SKM-1 treated with dmso at 0.1 percent for 144 hours (cell line): ENCODE results near the gene NPHP1.
"Not testable (repeated sequence)": the region's sequence is repeated elsewhere in the genome, so short reads cannot be mapped to it uniquely, and the experiment has no call there.

Source experiments
- DNase-seq: peaks from one replicate; lab custom pipeline; 2025; ENCODE audit not compliant: unreplicated experiment; lab: John Stamatoyannopoulos, UW

Gene NPHP1

DNA sequence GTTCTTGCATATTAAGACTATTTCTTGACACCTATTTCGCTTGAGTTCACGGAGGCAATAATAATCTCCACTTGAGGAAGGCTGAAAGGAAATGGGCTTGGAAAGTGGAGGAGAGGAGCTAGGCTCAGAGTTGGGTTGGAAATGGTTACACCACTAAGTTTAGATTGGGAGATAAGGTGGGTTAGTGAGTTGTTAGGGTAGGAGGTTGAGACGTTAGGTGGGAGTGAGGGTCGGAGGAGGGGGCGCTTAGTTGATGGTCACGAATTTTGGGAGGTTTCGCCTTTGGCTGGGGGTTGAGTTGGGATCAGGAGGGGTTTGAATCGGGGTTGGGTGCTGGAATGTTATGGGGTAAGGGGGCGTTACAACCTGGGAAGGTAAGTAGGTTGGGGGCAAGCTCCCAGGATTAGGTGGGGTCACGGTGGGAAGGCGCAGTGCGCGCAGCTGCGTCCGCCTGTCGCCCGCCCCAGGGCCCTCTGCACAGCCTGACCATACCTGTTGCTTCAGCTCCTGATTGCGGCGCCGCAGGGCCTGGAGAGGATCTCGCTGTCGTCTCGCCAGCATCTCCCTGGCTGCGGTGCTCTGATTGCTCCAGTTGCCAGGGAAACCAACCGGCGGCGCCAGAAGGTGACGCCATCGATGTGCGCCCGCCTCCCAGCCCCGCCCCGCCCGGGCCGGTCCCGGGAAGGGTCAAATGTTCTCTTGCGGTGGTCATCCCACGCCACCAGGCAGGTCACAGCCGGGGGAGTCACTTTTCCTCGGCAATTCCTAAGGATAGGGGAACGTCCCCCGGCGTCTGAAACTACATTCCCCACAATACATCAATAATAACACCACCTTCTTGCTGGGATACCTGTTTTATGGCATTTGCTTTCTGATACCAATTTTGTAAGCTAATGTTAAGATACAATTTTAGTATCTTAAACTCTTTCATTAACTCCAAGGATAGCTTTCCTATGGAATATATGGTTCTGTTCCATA lies at the start of gene NPHP1:
Gene NPHP1 (minus strand): TSS at position 606 of the 978 bp plus-strand sequence. CDS start 45 bp downstream, at position 561.
- peak; percentile 67 for DNase-seq

DNA sequence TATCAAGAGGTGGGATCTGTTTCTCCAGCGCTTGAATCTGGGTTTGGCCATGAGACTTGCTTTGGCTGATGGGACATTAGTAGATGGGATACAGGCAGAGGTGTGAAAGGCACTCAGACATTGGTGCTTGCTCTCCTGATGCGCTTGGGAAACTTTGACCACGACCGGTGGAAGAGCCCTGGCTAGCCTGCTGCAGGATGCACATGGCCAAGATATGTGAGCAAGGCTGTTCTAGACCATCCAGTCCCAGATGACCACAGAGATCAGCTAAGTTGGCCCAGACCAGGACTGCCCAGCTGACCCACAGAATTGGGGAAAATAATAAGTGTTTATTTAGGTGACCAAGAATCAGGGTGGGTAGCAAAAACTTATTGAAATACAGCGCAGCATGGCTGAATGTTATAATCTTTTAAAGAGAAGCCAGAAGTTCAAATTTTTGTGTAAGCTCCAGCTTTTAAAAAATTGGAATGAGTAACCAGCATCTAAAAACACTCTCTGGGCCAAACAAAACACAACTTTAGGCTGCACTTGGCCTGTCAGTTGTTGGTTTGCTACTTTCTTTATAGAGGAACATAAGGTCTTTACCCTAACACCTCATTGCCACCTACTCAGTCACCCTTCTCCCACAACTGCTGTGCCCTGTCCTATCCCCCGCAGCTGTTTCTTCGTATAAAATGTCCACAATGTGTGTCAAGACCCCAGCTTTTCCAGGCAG lies 43.4 kb upstream of the NPHP1 start:
- DNase-seq = not testable (repeated sequence)

DNA sequence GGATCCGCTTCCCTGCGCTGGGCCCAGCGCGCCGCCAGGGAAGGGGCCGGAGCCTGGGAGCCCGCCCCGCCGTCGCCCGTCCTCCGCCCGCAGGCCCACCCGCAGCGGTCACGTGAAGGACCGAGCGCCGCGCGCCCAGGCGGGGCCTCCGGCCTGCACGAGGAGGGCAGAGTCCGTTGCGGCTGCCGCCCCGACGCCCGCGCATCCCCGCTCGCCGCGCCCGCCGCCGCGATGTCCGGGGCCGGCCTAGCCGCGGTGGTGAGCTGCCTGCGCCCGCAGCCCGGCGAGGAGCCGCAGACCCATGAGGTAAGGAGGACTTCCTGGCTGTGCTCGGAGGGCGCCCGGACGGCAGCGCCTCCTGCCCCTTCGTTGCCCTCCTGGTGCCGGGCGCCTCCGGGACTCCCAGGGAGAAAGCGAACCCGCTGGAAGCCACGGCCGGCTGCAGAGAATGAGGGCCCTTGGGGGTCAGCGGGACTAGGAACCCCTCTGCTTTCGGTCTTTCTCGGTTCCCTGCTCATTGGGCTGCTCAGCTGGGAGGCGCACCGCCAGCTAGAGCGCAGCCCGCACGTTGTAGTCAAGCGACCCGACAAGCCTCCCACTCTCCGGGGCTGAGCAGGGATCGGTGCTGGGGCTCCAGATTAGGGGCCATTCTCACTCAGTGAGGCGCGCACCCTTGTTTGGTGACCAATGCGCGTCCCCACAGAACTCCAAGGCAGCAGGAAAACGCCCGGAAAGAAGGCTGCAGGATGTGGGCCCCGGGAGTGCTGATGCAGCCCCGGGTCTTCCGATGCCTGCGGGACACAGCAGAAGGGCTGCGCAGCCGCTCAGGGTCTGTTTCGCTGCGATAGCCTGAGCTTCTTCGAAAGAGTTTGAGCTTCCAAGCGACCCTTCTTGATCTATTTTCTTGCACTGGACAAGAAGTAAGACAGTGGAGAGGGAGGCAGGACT lies 40.9 kb upstream of the NPHP1 start:
- DNase-seq = not testable (repeated sequence)

DNA sequence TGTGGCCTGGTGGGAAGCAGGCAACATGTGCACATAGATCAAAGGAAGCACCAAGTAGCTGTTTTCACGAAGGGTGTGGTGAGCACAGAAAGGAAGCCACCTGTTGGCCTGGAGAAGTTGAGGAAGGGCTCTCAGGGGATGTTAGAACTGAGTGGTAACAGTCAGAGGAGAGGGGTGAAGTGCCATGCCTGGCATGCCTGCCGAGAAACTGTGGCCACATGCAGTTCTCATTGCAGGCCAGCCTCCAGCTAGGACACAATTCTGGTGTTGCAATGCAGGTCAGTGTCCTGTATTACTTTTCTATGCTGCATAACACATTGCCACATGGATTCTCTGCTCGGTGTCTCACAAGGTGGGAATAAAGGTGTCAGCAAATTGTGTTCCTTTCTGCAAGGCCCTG lies 38.5 kb upstream of the NPHP1 start:
- DNase-seq = not testable (repeated sequence)

DNA sequence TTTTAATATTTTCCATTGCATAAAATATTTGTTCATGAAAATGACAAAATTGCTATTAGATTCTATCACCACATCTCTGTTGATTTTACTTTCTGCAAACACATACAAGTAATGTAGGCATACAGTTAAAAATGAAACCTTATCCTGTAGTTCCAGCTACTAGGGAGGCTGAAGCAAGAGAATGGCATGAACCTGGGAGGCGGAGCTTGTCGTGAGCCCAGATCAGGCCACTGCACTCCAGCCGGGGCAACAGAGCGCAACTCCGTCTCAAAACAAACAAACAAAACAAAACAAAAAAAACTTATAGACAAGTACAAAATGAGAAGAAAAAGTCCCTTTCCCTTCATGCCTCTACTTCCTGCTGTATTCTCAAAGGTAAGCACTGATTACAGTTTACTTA lies 29.7 kb upstream of the NPHP1 start:
- DNase-seq = not testable (repeated sequence)

DNA sequence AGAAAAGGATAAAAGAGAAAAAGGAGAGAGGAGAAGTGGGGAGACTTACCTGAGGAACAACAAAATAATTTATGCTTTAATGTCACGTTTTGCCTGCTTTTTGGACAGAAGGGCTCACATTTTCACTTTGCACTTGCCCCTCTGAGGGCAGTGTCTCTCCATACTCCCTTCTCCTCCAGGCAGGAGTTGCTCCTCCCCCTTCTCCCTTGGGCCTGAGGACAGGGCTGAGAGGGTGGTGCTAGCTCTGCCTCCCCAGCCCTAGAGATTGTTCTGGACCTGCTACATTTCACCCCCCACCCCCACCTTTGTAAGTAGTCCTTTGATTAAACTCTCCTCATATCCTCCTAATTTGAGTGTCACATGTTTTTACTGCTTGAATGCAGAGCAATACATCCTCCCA lies 25.1 kb upstream of the NPHP1 start:
- not testable (repeated sequence) for DNase-seq

DNA sequence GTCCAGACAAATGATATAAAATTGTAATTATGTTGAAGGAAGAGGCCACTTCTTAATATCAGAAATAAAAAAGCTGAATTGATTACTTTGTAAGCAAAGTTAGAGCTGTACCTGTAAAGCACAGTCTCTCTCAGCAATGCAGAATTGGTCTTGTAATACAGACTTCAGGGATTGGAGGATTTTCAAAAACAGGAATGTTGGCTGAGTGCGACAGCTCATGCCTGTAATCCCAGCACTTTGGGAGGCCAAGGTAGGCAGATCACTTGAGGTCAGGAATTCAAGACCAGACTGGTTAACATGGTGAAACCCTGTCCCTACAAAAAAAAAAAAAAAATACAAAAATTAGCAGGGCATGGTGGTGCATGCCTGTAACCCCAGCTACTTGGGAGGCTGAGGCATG lies 17.8 kb upstream of the NPHP1 start:
- DNase-seq = not testable (repeated sequence)

DNA sequence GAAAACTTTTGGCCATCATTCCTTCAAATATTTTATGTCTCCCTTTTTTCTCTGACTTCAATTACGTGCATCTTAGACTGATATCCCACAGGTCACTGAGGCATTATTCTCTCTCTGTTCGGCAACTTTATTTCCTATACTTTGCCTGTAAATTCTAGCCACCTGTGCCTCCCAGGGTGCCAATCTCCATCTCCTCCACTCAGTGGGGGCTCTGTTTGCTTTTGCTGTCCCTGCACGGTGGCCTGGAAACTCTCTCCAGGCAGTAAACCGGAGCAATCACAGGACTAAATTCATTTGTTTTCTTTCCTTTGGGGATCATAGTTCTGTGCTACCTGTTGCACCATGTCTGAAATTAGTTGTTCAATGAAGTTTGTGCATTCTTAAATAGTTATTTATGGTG lies 17.1 kb upstream of the NPHP1 start:
- DNase-seq = no peak

DNA sequence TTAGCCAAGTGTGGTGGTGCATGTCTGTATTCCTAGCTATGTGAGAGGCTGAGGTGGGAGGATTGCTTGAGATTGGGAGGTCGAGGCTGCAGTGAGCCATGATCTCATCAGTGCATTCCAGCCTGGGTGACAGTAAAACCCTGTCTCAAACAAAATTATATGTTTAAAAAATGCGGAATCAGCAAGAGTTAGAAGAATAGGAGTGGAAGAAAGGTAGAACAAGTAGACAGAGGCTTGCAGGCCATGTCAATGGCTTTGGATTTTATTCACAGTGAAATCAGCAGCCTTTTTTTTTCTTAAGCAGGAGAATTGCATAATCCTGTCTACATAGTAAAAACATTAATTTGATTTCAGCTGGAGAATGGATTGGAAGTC lies 15.4 kb upstream of the NPHP1 start:
- DNase-seq = no peak

DNA sequence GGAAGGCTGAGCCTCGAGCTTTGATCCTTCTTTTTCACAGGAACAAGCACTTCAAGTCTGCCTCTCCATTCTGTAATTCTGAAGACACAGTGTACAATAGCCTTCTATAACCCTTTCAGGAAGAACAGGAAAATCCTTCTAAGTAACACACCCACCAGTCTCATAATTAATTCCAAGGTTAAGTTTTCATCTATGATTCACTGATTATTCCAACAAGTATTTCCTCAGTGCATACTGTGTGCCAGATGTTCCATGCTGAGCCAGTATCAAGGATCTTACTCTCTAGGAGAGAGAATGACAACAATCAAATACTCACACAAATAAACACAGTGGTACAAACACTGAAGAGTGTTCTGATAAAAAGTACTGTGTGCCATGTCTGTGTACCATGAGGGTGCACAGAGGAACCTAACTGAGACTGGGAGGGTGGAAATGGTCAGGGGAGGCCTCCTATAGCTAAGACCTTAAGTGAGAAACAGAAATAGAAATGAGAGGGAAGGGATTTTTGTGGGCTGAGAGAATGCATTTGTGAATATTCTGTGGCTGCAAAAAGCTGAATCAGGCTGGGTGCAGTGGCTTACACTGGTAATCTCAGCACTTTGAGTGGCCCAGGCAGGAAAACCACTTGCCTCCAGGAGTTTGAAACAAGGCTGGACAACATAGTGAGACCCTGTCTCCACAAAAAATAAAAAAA lies 14.8 kb upstream of the NPHP1 start:
- no peak for DNase-seq

DNA sequence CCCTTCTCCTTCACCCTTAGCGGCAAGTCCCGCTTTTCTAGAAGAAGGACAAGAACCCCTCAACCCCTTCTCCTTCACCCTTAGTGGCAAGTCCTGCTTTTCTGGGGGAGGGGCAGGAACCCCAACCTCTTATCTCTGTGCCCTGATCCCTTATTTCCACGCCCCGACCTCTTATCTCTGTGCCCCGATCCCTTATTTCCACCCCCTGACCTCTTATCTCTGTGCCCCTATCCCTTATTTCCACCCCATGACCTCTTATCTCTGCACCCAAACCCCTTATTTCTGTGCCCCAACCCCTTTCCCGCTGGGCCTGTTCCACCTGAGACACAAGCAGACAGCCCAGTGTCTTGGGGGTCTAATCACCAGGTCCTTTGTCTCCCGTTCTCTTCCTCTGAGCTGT lies 14.1 kb upstream of the NPHP1 start:
- DNase-seq = not testable (repeated sequence)

DNA sequence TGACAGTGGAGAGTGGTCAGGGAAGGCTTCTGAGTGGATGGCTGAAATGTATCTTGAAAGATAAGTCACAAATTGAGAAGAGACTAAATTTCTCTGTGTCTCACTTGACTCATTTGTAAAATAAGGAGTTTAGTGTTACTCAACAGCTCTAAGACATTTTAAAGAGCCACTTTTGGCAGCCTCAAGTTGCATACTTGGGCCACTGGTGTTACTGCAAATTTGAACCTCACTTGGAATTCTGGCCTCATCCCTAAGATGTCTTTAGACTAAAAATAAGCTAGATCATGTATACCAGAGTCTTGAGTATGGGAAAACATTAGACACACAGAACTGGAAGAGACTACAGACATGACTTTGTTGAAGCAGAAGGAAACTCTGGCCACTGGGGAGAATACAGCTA lies 12.0 kb upstream of the NPHP1 start:
- DNase-seq = no peak

DNA sequence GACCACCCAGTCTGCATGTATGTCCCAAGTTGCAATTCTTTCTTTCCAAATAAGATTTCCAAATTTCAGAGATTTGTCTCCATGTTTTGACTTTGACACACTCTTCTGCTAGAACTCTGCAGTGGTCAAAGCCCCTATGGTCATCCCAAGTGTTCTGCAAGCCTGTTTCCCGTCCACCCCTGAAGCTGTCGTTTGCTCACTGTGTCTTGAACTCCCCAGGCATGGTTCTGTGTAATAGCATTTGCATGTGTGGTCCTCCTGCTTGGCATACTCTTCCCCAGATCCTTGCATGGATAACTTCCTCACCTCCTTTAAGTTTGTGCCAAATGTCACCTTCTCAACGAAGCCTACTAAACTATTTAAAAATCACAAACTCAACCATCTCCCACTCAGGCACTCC lies 11.4 kb upstream of the NPHP1 start:
- DNase-seq = no peak

DNA sequence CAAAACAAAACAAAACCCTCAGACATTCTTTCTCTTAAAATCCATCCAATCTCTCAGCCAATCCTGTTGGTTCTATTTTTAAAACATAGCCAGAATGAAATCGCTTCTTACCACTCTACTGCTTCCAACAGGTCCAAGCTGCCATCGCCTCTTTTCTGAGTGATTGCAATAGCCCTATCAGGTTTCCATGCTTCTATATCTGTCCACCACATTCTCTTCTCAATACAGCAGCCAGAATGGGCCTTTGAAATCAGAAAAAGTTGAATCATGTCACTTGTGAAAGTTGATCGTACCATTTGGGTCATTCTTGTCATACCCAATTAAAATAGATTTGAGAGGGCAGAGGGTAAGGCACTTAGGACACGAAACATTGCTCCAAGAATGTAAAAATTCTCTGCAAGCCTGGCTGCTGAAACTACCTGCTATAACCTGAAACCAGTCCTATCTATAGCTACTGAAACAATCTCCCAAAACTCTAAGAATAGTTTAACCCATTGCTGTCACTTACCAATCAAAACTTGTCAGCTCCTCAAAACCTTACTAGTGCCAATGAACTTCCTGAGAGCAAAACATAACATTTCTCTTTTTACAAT lies 10.8 kb upstream of the NPHP1 start:
- DNase-seq = no peak

DNA sequence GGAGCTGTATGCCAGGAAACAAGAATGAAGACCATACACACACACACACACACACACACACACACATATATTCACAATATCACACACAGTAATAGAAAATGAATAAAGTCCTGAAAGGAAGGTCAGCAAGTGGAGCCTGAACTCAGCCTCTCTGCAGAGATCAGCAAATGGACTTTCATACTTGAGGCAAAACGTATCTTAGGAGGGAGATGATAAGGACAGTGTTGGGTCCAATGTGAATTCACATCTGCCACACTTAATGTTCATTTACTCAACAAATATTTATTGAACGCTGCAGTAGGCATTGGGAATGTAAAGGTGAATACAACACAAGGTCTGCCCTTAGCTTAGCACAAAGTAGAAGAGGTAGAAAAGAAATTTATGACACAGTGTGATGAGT lies 10.3 kb upstream of the NPHP1 start:
- no peak for DNase-seq

DNA sequence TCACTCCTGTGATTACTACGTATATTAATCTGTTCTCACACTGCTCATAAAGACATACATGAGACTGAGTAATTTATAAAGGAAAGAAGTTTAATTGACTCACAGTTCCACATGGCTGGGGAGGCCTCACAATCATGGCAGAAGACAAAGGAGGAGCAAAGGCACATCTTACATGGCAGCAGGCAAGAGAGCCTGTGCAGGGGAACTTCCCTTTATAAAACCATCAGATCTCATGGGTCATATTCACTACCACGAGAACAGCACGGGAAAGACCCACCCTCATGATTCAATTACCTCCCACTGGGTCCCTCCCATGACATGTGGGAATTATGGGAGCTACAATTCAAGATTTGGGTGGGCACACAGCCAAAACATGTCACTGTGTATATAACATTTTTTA lies 8.7 kb upstream of the NPHP1 start:
- not testable (repeated sequence) for DNase-seq

DNA sequence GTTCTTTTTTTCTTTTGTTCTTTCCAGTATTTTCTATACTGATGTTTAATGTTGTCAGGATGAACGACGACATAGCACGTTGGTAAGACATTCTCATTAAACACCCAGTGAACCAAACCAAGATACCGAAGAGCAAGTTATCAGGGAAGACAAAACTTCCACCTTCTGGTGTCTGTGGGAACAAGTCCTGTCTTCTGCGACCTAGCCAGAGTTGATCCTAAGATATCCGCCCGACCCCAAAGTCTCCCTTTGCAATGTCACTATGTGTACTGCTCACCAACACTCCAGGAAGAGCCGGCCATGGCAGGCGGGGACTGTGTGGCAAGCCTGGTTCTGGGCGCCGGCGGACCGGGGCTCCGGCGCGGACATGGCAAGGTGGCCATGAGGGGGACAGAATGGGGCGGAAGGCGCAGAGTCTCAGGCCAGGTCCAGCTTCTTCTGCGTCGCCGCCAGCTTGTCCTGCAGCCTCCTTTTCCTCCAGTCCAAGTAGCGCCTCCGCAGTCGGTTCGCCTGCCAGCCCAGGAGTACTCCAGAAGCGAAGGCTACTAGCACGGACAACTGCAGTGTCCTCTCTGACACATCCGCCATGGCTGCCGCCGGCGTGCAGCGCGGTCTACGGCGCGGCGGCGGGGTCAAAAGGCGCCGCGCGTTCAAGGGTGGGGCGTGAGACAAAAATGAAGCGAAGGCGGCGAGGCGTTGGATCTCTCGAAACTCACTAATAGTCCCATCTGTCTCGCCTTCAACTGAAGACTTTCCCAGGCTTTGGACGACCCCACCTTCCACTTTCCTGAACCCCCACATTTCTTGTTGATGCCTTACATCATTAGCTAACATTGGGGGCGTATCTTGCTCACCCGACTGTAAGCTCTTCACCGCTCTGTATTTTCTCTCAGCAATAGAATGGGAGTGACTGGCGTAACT lies 7.4 kb upstream of the NPHP1 start, which contains the start of gene MTLN:
Gene MTLN (minus strand): TSS at position 610 of the 921 bp plus-strand sequence. CDS start 22 bp downstream, at position 588.
- peak; percentile 38 for DNase-seq

DNA sequence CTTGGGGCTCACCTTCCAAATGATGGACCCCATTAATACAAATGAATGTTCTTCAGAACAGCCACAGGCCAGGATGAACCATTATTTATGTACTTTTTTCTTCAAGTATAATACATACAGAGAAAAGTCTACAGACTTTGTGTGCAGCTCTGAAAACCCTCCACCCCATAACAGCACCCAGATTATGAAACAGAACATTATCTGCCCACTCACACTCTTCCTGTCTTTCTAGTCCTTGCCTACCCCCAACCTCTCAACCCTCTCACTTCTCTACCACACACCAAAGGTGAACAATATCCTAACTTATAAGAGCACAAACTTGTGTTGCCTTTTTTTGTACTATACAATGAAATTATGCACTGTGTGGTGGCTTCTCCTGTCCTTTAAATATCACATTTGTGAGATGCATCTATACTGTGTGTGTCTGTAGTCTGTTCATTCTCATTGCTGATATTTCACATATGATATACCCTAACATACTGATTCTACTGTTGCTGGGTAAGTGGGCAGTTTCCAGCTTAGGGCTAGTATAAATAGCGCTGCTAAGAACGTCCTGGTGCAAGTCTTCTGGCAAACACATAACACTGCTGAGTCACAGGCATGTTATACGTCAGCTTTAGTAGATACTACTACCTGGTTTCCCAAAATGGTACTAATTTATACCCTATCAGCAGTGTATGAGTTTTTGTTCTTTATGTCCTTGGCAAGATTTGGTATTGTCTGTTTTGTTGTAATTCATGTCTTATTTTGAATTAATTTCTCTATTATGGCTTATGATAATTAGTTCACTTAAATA lies 1.0 kb upstream of the NPHP1 start:
- no peak for DNase-seq
